ENCODE measurements around the gene MOCS3.

The MOCS3 gene

GRCh38 chr20:50987493-50988210 lies 29.0 kb downstream of the MOCS3 start:
- DNase-seq: peak; percentile 40

GRCh38 chr20:50991076-50991475 lies 32.5 kb downstream of the MOCS3 start:
- no peak for DNase-seq

- no peak for DNase-seq
Measured at GRCh38 chr20:50992336-50992732, 33.7 kb downstream of the MOCS3 start.

- no peak for DNase-seq
Measured at GRCh38 chr20:50992733-50993457, 34.3 kb downstream of the MOCS3 start.

GRCh38 chr20:50993876-50994275 lies 35.3 kb downstream of the MOCS3 start:
- DNase-seq: no peak

- no peak for DNase-seq
Measured at GRCh38 chr20:50995506-50995905, 36.9 kb downstream of the MOCS3 start.

- DNase-seq: no peak
Measured at GRCh38 chr20:50996901-50997865, 38.6 kb downstream of the MOCS3 start.

GRCh38 chr20:50999355-50999754 lies 40.7 kb downstream of the MOCS3 start:
- no peak for DNase-seq

GRCh38 chr20:51001430-51002265 lies 43.0 kb downstream of the MOCS3 start:
- no peak for DNase-seq

GRCh38 chr20:51002633-51003032 lies 44.0 kb downstream of the MOCS3 start:
- DNase-seq: no peak

- DNase-seq: no peak
Measured at GRCh38 chr20:51003753-51004152, 45.1 kb downstream of the MOCS3 start.

- DNase-seq: no peak
Measured at GRCh38 chr20:51004305-51004727, 45.7 kb downstream of the MOCS3 start.

- no peak for DNase-seq
Measured at GRCh38 chr20:51004781-51005180, 46.2 kb downstream of the MOCS3 start.

GRCh38 chr20:51005214-51005613 lies 46.6 kb downstream of the MOCS3 start:
- DNase-seq: no peak

GRCh38 chr20:51008718-51009117 lies 50.1 kb downstream of the MOCS3 start:
- DNase-seq: no peak

GRCh38 chr20:51009303-51010042 lies 50.9 kb downstream of the MOCS3 start:
- DNase-seq: no peak

GRCh38 chr20:51010043-51010365 lies 51.4 kb downstream of the MOCS3 start:
- DNase-seq: no peak

- DNase-seq: no peak
Measured at GRCh38 chr20:51010932-51011331, 52.3 kb downstream of the MOCS3 start.

- DNase-seq: no peak
Measured at GRCh38 chr20:51011479-51011878, 52.9 kb downstream of the MOCS3 start.

GRCh38 chr20:51012357-51012756 lies 53.7 kb downstream of the MOCS3 start:
- no peak for DNase-seq

Data from GOT3 (cell line).